ENCODE data around the gene ASAP2.

Gene ASAP2

DNA sequence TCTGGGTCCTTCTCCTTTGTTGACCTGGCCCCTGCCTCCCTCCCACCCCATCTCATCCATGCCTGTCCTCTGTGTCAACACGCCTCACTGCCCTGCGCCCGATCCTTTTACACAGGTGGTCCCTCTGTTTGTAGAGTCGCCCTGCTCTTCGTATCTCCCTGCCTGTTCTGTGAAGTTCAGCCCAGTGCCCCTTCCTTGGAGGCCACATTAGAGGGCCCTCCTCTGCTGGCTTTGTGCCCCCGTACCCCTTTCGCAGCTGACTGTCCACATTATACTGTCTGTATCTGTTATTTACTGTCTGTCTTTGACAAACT, 25.5 kb downstream of the ASAP2 start:
- no peak for DNase-seq

GRCh38 chr2:9232886-9233285, 26.3 kb downstream of the ASAP2 start:
- no peak for DNase-seq

DNA sequence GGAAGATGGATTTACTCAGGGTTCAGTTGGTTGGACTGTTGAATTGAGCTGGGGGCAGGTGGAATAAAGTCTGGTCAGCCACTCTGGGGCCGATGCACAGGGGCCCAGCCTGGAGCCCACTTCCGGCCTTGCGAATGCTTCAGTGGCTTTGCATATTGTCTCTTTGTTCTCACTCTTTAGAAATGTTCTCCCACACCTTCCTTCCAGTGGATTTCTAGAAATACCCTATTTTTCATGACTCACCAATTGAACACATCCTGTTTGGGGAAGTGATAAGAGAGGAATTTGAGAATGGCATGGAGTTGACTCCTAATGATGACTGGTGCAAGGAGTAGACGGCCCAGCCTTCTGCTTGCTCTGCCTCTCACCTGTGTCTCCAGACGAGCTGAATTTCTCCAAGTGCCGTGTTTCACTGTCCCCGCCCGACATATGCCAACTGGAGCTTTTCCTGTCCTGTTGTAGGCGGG, 28.1 kb downstream of the ASAP2 start:
- peak; percentile 95 for DNase-seq

DNA sequence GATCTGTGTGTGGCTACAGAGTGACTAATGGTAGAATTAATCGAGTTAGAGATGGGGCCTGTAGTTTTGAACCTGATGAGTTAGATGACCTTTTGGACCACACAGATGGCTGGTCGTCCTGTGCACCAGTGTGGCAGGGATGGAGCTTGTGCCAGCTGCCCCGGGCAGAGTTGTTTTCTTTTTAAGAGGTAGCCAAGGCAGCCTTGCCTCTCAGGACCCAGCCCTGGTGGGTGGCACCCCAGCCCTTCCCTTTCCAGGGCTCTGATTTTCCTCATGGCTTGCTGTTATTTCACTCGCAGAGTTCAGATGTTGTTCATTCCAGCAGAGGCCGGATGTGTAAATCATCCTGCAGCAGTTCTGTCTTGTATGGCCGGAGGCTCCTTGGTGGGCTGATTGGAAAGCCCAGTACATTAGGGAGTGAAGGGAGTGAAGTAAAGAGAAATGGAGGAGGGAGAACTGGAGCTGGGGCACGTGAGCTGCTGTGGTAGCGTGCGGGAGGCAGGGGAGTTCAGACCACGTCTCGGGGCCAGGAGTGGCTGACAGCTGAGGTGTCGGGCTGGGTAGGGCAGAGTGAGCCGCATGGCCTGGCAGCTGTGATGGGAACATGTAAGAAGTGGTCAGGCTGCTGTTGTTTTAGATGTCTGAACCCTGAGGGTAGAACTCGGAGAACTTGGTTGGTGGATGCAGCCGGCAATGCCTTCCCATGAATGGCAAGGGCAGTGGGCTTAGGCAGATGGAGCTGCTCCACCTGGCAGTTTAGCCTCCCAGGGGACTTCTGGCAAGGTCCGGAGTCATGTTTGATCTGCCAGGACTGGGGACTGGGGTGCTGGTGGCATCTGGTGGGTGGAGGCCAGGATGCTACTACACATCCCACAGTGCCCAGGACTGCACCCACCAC, 28.8 kb downstream of the ASAP2 start:
- DNase-seq, result peak; percentile 54

GRCh38 chr2:9236045-9236344, 29.4 kb downstream of the ASAP2 start:
- no peak for DNase-seq

- no peak for DNase-seq
Measured at GRCh38 chr2:9236867-9237266, 30.3 kb downstream of the ASAP2 start.

- no peak for DNase-seq
Measured at GRCh38 chr2:9237831-9238230, 31.2 kb downstream of the ASAP2 start.

GRCh38 chr2:9238591-9239326, 32.1 kb downstream of the ASAP2 start:
- DNase-seq, result no peak

GRCh38 chr2:9239616-9240015, 33.0 kb downstream of the ASAP2 start:
- DNase-seq, result no peak

DNA sequence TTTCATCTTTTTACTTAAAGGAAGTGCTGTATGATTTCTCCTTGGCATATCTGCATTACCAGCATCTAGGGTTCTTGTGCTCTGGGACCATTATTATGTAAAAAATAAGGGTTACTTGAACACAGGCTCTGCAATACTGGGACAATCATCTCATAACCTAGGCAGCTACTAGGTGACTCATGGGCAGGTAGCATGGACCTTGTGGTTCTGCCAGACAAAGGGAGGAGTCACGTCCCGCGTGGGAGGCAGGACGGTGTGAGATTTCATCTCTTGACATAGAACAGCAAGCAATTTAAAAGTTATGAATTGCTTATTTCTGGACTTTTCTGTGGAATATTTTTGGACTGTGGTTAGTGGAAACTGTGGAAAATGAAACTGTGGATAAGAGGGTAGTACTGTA, 34.1 kb downstream of the ASAP2 start:
- DNase-seq, result no peak

GRCh38 chr2:9241233-9241632, 34.6 kb downstream of the ASAP2 start:
- DNase-seq, result no peak

DNA sequence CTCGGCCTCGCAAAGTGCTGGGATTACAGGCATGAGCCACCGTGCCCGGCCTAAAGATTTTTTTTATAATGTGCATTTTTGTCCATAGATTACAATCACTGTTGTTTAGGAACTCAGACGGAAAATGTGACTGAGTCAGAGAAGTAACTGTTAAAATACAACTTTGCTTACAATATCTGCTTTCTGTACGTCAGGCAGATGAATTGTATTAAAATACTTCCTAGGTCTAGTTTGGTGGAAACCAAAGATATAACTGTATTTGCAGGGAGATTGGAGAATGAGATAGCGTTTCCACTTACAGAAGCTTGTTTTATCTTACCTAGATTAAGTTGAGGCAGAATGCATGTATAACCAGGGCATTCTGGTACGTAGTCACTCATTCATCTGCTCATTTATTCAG, 36.7 kb downstream of the ASAP2 start:
- DNase-seq, result no peak

DNA sequence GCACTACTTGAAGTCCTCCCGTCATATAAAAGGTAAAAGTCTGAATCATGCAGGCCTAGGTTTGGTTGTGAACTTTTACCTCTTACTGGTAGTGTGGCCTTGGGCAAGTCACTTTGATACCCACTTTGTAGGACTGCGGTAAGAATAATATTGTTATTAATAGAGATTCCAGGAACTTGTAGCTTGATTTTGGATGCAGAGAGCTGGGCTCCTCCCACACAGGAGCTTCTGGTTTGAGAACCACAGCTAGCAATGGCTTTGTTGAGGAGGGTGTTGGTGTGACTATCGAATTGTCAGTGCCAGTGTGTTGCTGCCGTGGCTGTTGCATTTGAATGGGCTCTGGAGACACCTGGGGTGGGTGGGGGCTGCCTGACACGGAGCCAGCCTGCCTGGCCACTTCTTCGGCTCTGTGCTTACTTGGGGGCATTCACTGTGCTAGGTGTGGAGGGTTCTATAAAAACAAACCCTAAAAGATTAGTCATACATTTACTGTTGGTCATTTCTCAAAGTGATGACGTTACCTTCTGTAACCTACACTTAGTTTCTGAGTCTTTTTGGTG, 38.5 kb downstream of the ASAP2 start:
- DNase-seq, result no peak

- DNase-seq, result no peak
Measured at GRCh38 chr2:9247177-9247576, 40.6 kb downstream of the ASAP2 start.

DNA sequence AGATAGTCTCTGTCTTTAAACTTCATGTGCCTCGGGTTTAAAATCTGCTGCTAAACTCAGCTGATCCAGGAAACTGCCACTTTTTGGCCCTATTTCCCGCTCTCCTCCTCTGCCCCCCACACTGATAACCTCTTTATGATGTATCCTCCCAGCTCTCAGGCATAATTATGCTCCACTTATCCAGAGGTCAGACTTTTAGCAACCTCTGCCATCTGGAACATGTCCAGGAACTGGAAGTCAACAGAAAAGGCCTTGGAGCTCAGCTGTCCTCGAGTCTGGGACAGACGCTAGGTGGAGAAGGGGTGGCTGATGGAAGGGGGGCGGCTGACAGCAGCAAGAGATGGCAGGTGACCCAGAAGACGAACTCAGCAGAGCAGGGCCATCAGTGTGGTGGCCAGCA, 41.2 kb downstream of the ASAP2 start:
- DNase-seq, result no peak

DNA sequence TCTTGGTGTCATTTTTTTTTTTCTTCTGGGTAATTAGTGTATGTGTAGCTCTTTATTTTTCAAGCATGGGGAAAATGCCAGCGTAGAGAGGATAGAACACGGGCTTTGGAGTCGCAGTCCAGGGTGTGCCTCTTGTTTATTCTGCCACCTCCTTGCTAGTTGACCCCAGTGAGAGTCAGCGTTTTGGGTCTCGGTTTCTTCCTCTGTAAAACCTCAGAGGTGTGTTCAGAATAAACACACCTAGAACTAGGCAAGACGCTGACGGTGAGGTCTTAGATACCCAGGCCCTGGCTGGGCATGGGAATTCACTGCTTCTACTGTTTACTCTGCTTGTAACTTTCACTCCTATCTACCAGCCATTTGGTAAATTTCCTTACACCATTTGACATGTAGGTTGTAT, 41.8 kb downstream of the ASAP2 start:
- DNase-seq, result no peak

GRCh38 chr2:9249020-9249800, 42.6 kb downstream of the ASAP2 start:
- DNase-seq, result peak; percentile 87

DNA sequence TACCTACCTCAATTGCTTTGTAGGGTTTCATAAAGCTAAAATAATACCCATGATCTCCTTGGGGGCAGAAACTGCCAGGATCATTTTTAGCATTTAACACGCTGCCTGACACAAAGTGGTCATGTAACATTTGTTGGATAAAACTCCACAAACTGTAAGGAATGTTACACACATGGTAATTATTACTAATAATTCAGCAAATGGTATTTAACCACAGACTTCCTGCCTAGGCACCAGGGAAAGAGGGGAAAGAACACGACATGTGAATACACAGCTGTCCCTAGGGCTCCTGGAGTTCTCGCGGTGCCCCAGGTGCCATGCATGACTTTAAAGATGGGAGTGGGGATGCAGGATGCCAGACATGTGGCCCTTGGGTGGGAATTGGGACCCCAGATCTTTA, 43.5 kb downstream of the ASAP2 start:
- peak; percentile 56 for DNase-seq

GRCh38 chr2:9250498-9251153, 44.0 kb downstream of the ASAP2 start:
- no peak for DNase-seq

GRCh38 chr2:9251154-9252001, 44.8 kb downstream of the ASAP2 start:
- peak; percentile 86 for DNase-seq

GRCh38 chr2:9252002-9252357, 45.4 kb downstream of the ASAP2 start:
- DNase-seq, result no peak

DNA sequence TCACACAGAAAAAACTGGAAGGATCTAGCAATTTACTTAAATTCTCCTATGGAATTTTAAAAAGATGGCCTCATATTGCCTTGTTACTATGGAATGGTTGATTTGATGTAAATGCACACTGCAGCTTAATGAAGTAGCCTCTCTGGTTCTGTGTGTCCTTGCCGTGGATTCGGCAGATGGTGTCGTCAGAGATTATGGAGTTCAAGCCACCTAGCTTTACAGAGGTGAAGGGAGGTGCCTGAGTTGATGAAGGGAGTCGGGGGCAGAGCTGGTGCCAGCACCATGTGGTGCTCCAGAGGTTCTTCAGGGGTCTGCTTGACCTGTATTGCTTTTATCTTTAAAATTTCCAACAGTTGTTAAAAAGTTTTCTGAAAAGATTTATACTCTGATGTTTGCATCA, 48.8 kb downstream of the ASAP2 start:
- DNase-seq, result no peak

Measured in fibroblast of skin of back (primary cell).